Measurements from ENCODE around the gene FMN2.
"Not testable (repeated sequence)": the region's sequence is repeated elsewhere in the genome, so short reads cannot be mapped to it uniquely, and the experiment has no call there.

The FMN2 gene

DNA sequence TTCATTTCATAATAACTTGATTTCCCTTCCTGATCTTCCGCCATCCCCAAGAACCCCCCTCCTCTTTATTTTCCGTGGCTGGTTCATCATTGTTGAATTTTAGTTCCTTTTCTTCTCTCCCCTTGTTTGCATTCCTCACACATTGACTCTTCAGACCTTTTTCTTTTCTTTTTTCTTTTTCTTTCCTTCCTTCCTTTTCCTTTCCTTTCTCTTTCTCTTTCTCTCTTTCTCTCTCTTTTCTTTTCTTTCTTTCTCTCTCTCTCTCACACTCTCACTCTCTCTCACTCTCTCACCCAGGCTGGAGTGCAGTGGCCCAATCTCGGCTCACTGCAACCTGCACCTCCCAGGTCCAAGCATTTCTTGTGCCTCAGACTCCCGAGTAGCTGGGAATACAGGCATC is 231.3 kb downstream of the FMN2 start:
- no peak for DNase-seq

DNA sequence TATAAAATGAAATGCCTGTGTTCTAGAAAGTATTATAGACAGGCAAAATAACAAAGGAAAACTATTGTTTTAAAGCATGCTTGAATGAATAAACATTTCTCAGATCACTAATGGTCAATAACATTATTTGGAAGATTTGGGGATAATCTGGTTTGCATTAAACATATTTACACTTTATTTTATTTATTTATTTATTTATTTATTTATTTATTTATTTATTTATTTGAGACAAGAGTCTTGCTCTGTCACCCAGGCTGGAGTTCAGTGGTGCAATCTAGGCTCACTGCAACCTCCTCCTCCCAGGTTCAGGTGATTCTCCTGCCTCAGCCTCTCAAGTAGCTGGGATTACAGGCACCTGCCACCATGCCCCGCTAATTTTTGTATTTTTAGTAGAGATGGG is 236.7 kb downstream of the FMN2 start:
- DNase-seq, result not testable (repeated sequence)

DNA sequence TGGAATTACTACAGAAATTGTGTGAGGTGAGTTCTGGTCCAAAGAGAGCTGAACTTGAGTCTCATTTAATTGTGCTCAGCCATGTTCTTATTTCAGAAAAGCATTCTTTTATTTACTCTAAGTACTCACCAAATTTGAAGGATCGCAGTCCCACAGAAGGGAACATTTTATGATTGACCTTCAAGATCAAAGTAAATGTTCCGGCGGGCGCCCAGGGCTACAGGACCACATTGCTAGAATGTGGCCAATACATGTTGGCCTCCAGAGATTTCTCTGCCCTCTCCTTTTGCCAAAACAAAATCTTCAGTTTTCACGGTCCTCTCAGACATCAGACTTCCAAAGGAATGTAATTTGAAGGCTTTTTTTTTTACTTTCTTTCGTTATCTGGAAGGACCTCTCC is 237.8 kb downstream of the FMN2 start:
- no peak for DNase-seq

DNA sequence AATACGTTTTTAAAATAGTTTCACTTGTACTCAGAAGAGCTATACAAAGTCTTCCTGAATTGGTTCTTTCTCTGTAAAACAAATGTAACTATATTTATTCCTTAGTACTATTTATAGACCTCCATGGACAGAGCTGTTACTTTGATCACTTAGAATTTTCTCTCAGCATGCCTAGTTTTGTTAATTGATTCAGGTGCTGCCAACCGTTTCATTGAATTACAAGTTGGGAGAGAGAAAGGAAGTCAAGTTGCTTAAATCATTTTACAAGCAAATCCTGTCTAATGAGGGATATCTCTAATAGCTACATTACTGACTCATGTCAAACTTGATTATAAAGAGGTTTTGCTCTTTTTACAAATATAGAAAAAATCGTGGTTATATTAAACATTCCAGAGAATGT is 241.0 kb downstream of the FMN2 start:
- no peak for DNase-seq

DNA sequence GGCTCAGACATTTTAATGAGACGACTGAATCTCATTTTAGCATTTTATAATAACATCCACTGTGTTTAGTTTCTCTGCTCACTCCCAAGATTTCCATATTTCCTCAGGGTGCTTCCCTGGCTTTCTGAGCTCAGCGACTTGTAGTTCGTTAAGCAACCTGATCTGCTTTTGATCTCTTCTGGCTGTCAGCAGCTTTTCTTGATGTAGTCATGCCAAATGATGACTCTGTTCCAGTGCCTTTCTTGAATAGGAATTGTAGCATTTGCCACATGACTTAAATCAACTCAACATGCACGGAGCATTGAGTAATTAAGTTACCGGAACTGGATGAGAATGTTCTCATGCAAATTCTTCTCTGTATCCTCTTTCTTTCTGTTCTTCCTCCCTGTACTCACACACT is 246.1 kb downstream of the FMN2 start:
- no peak for DNase-seq

DNA sequence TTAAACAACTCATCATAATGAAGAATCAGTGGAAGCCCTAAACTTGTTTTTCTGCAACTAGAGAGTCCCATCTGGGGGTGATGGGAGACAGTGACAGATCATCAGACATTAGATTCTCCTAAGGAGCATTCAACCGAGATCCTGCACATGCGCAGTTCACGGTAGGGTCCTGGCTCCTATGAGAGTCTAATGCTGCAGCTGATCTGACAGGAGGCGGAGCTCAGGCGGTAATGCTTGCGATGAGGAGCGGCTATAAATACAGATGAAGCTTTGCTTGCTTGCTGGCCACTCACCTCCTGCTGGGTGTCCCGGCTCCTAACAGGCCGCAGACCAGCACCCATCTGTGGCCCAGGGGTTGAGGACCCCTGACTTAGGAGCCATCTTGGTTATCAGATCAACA is 247.2 kb downstream of the FMN2 start:
- DNase-seq, result no peak

DNA sequence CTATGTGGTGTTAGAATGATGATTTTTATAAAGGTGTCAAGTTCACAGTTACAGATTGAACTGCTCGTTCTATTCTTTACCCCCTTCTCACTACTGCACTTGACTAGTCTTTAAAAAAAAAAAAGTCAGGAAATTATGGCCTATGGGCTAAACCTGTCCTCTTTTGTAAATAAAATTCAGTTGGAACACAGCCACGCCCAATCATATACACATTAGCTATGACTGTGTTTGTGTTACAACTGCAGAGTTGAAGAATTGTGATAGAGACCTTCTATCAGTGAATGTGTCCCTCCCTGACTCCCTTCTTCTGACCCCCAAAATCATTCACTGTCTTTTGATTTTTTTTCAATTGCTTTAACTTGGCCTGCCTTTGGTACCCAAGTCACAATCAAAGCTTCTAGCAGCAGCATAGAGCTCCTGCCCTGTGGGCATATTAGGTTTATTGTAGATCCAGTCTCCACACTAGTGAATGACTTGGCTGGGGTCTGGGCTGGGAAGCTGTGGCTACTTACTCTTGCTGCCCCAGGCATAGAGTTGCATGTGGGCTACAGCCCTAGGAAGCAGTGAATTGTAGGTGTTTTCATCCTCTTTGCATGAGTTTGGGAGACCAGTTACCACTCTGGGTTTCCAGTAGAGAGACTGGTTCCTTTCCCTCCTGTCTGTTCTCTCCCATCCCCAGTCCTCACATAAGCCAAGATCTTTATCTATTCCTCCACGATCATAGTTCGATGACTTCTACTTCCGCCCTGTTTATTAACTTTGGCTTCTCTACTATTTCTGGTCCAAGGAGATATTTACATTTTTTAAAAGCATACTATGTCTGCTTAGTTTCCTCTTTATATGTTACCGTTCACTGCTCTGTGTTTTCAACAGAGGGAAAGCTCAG is 249.9 kb downstream of the FMN2 start:
- no peak for DNase-seq

DNA sequence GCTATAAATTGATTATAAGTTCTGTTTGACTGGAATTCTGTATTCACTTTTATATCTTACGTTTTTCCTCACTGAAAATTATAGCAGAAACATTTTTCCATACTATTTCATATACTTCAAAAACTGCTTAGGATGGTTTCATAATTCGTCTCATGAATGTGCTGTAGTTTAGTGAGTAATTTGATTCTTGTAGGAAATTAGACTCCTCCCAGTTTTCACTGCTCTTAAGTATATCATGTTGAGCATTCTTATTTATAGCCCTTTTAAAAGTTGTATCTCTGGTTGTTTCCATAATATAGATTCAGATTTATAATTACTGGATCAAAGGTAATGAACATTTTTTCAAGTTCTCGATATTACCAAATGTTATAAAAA is 250.6 kb downstream of the FMN2 start:
- DNase-seq, result no peak

DNA sequence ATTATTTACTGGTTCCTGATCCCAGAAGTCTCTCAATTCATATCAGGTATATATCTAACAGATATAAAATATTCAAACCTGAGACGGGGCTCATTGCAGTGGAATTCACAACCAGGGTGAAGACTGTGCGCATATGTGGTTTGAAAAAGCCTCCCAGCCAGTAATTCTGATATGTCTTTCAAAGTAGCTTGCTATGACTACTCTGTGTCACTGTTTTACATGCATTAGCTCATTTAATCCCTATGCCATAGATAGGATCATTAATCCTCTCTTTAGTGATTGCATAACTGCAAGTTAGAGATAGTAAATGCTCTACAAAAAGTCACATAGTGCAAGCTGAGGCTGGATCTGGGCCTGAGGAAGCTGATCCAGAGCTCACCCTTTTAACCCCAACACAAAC is 251.4 kb downstream of the FMN2 start:
- no peak for DNase-seq

DNA sequence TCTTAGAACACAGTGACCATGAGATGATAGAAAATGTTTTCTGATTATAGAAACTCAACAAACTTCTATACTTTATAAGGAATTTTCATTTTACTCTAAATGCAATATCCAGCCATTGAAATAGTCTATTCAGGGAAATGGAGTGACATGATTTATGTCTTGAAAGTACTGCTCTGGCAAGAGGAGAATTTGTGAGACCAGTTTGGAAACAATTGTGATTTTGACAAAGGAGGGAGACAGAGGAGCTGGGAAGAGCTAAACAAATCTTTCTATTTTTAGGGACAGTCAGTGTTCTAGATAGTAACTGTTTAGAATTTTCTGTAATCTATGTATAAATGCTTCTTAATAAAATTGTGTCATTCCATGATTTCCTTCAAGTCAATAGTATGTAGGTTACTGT is 252.3 kb downstream of the FMN2 start:
- DNase-seq, result no peak

DNA sequence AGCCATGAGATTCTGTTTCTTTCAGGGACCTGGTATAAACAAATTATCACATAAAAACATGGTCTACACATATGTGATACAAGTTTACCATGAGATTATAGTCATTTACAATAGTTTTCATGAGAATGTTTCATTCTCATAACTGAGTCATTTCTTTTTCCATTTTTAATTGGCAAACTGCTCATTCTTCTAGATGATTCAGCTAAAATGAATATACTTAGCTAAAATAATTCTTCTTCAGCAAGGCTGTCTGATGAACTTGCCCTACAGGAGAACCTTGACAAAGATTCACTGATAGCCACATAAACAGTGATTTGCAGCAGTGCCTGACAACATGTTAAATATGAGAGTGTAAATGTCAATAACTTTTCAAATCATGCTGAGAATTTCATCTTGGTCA is 253.2 kb downstream of the FMN2 start:
- DNase-seq, result no peak

DNA sequence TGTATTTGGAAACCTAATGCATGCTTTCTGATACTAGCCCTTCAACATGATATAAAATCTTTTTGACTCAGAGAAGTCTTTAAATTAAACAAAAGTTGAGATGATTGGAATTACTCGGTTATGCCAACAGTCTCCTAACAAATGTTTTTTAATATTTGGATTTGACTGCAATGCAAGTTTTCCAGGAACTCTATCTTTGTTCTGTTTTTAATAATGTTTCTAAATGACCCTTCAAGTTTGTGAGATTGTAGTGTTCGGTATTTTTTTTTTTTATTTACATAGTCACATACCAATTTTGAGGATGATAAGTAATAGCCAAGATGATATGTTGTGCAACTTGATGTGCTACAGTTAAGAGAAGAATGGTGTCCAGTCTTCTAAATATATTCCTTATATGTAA is 258.0 kb downstream of the FMN2 start:
- DNase-seq, result no peak

DNA sequence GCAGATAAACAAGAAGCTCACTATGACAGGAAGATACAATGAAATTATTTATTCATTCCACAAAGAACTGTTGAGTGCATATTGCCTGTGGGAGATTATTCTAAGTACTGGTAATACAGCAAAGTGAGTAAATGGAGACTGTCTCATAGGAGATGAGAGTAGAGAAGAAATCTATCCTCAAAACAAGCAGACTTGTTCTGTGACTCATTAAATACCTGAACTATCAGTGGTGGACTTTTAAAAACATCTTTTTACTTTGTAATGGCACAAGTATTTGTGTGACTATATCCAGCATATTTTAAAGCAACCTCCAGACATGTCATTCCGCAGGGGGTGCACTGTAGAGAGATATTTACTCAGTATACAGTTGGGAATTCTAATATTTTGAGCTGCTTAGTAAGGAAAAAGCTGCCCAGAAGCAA is 259.2 kb downstream of the FMN2 start:
- DNase-seq, result no peak

DNA sequence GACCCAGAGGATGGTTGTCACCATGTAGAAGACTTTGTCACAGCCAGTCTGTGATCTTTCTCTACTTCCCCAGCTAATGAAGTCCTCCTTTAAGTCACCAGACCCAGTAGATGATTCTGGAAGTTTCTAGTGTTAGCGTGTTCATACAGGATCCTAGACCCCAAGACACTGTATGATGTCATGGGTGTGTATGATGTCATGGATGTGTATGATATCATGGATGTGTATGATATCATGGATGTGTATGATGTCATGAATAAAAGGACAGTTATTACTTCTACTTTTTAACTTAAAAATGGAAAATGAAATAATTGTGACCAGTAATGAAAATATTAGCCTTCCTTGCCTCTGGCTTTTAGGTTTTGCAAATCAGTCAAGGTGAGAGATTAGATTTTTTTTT is 260.0 kb downstream of the FMN2 start:
- DNase-seq, result no peak

DNA sequence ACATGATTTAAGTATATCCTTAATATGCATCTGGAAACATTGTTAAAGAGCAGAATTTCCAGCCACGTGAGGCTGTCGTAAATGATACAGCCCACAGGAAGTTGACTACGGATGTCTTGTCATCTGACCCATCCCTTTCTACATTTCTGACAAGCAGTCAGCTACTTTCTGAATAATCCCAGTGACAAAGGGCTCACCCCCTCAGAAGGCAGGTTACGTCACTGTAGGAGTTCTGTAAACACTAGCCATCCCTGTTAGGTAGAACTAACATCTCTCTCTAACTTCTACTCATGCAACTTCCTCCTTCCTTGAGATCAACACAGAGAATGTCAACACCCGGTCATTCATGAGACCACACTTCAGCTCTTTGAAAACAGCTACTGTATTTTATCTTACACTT is 261.1 kb downstream of the FMN2 start:
- no peak for DNase-seq

DNA sequence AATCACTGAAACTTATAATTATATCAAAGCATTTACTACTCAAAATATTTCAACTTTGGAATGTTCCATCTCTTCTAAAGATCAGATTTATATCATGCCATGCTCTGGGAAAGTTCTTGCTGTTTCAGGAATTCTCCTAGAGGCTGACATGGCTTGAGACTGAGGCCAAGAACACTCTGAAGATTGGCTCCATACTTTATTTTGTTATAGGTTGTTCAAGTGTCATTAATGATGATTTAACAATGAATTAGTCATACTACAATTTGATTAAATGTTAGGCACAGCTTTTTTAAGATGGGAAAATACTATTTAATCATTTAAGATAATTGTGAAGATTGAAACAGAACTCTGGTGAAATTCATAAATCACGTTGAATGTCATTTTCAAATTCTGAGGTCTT is 264.9 kb downstream of the FMN2 start:
- no peak for DNase-seq

DNA sequence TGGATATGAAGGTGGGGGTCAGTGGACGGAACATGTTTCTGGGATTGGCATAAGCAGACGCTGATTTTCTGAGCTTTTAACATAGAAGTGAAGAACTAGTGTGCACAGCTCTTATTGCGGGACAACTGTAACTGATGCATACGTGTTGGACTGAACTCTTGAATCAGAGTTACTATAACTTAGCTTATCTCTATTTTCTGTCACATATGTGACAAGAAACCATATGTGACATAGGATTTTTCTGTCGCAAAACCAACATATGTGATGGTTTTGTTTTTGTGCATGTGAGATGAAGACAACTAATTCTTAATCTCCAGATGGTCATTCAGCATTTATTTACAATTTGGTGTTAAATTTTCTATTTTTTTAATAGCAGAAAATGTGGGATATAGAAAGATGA is 270.4 kb downstream of the FMN2 start:
- DNase-seq, result no peak

DNA sequence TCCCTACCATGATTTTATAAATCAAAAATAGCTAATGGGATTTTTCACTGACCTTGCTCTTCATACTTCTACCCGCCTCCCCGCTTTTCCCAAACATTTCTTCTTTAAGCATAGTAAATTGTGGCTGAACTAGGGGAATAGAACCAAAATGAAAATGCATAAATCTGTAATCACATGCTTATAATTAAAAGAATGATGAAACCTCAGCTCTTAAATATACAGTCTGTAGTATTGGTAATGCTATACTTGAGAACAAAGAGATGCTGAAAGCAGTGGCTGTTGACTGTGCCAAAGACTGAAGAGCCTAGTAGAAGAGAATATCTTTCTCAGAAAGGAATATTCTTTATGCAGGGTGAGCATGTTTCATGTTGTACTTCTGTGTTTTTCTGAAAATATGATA is 271.1 kb downstream of the FMN2 start:
- DNase-seq, result no peak

DNA sequence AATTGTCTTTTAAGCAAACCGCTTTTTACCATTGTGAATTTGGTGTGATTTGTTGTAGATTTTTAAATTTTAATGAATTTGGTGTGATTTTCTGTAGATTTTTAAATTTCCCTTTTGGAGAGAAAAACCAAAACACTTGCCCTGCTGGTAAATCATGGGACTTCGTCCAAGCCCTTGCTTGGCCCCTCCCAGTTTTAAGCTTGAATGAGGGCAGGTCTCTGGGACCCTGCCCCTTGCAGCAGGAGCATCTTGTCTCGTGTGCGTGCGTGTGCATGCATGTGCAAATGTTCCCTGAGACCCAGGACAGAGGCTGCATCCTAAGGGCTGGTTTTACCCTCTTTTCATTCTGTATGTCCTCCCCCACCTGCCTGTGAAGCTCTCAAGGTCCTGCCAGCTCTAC is 271.6 kb downstream of the FMN2 start:
- no peak for DNase-seq

DNA sequence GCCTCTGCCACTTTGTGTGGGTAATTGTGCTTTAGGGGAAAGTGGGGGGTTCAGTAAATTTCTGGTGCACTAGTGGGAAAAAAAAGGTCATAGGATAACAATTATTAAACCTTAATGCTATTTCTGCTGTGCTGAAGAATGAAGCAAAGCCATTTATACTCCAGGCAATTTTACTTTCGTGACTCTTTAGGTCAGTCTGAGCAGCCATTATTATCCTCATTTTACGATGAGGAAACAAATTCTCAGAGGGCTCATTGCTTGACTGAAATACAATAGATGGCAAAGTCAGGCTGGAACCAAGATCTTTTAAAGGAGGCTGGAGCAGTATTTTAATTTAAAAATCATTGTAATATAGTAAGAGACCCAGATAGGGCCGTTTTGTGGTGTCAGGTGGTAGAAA is 272.2 kb downstream of the FMN2 start:
- no peak for DNase-seq

DNA sequence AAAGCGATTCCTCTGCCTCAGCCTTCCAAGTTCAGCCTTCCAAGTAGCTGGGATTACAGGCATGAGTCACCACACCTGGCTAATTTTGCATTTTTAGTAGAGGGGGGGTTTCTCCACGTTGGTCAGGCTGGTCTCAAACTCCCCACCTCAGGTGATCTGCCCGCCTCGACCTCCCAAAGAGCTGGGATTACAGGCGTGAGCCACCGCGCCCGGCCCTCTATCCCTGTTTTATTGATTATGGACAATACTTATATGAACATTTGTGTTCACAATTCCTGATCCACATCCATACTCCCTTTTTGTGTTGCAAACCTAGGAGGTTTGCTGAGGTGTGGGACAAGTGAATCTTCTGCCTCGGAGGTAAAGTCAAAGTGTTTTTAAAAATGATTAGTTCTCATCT is 275.0 kb downstream of the FMN2 start:
- no peak for DNase-seq

DNA sequence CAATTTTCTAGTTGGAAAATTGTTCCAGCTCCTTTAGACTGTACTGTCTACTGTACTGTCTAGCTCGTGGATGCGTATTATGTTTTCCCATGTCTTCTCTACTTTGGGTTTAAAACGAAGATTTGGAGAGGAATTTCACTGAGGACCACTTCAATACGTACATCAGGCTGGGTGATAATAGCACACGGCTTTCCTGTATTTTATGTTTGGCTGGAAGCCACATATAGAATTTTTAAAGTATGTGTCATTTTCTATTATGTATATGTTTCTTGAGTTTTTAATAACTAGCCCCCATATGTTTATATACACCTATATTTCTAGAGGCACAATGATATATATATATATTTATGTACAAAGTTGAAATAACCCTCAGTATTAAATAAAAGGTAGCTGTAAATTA is 293.9 kb downstream of the FMN2 start:
- no peak for DNase-seq

DNA sequence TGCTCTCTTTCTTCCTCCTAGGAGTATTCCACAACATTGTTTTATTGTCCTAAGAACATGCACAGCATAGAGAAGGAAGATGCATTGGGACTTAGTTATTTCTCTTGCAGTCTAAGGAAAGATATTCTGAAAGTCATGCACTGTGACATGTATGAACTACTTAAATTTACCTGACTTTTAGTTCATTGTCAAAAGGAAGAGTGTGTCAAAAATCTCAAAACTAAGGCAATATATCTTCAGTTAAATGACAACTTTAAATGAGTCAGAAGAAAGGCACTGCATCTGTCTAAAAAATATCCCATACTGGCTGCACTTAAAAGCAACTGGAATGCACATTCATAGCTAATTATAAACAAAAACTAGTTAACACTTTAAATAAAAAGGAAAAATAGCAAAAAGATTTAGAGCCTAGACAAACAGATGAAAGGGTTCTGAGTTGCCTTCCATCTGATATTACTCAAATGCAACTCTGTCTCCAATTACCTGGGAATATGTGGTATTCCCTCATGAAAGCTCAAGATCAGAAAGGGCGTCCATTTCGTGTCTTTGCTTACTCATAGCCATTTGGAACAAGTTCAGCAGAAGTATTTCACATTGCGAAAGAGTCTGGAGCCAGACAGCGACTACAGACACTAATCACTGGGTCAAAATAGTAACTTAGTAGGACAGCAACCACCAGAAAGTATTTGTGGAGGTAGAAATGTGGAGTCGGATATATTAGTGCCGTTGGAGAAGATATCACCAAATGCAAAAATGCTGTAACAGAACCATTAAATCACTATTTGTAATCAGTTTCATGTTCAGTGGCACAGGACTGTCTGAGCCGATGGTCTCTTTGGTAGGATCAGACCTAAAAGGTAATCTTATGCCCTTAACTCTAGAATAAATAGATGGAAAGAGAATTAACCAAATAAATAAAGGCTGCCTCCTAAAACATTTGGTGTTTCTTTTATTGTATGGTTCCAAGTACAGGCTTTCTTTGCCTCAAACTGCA is 294.6 kb downstream of the FMN2 start:
- no peak for DNase-seq

DNA sequence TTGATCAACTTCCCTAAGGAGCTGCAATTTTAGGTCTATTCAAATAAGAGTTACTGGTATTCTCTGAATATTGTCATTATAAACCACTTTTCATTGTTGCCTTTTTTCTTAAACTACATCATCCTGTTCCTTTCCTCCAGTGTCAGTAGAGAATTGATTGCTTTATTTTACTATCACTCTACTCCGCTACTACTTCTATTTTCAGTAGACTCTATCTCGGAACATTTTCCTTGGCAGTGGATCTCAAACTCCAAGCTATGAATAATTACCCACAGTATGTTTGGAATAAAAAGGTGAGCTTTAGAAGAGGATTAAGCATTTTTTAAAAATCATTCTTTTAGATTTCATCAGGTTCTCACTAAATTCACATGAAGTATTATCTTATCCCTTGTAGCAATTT is 295.4 kb downstream of the FMN2 start:
- no peak for DNase-seq

Measured in NCI-H2029 (cell line).